GM23338 (cell line): ENCODE data around the gene HELB.

Source experiments
- CREB1 ChIP-seq: fragments of 250-450 bp; sonication (Bioruptor Pico); IDR thresholded peaks from 2 replicates; pipeline ENCODE4 v1.5.0; 2020; ENCODE audit warnings: low read depth, mild to moderate bottlenecking, moderate library complexity
- EZH2 ChIP-seq: fragments of 200-600 bp; sonication (generic); IDR thresholded peaks from one replicate; pipeline ENCODE4 v1.8.0; 2017; ENCODE audit warnings: antibody characterized with exemption, mild to moderate bottlenecking, low read depth; ENCODE audit not compliant: unreplicated experiment
- JUNB ChIP-seq: IDR thresholded peaks from one replicate; pipeline ENCODE4 v1.6.1; 2016; ENCODE audit warnings: antibody characterized with exemption; ENCODE audit not compliant: unreplicated experiment
- POLR2AphosphoS5 ChIP-seq: IDR thresholded peaks from 2 replicates; pipeline ENCODE4 v1.6.1; 2016; ENCODE audit warnings: antibody characterized with exemption, low read depth
- STAT1 ChIP-seq: IDR thresholded peaks from one replicate; pipeline ENCODE4 v1.6.1; 2016; ENCODE audit warnings: antibody characterized with exemption; ENCODE audit not compliant: unreplicated experiment
- TF ChIP-seq, protein P1 (sequence below), 2 experiments: fragments of 200-600 bp in 1 of 2; sonication (generic) in 1 of 2; conservative IDR thresholded peaks; 2 replicates each; pipeline versions ENCODE4 v1.5.1 to v1.6.1; 2016 to 2017; ENCODE audit warnings: antibody characterized with exemption in 2 of 2, low read depth in 2 of 2, mild to moderate bottlenecking in 2 of 2, moderate library complexity in 1 of 2

DNA sequence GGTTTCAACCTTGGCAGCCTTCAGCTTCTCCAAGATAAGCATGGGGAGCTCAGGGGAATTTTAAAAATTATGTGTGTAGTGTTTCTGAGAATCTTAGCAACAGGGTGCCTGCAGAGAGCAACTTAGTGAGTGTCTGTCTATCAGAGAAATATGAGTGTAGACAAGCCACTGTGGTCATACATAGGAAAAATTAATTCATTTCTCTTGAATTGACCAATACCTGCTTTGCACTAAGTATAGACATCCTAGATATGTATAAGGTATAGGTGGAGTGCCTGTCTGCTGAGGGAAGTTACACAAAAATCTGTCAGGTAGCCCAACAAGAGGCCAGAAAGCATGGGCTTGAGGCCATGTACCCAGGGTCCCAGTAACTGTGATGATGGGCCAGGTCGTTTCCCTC lies 20.7 kb downstream of the HELB start:
- TF ChIP-seq POLR2AphosphoS5, result no peak
- TF ChIP-seq, protein P1, sequence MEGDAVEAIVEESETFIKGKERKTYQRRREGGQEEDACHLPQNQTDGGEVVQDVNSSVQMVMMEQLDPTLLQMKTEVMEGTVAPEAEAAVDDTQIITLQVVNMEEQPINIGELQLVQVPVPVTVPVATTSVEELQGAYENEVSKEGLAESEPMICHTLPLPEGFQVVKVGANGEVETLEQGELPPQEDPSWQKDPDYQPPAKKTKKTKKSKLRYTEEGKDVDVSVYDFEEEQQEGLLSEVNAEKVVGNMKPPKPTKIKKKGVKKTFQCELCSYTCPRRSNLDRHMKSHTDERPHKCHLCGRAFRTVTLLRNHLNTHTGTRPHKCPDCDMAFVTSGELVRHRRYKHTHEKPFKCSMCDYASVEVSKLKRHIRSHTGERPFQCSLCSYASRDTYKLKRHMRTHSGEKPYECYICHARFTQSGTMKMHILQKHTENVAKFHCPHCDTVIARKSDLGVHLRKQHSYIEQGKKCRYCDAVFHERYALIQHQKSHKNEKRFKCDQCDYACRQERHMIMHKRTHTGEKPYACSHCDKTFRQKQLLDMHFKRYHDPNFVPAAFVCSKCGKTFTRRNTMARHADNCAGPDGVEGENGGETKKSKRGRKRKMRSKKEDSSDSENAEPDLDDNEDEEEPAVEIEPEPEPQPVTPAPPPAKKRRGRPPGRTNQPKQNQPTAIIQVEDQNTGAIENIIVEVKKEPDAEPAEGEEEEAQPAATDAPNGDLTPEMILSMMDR (conservative IDR thresholded peaks at IDR 0.05; ENCODE audit: low read depth in 2 of 2), result no peak
- no peak for TF ChIP-seq JUNB
- no peak for TF ChIP-seq STAT1
- TF ChIP-seq EZH2, result no peak
- no peak for TF ChIP-seq CREB1 (CRISPR knock-in tag)
